Measurements from ENCODE around the gene LANCL2.

Gene LANCL2

DNA sequence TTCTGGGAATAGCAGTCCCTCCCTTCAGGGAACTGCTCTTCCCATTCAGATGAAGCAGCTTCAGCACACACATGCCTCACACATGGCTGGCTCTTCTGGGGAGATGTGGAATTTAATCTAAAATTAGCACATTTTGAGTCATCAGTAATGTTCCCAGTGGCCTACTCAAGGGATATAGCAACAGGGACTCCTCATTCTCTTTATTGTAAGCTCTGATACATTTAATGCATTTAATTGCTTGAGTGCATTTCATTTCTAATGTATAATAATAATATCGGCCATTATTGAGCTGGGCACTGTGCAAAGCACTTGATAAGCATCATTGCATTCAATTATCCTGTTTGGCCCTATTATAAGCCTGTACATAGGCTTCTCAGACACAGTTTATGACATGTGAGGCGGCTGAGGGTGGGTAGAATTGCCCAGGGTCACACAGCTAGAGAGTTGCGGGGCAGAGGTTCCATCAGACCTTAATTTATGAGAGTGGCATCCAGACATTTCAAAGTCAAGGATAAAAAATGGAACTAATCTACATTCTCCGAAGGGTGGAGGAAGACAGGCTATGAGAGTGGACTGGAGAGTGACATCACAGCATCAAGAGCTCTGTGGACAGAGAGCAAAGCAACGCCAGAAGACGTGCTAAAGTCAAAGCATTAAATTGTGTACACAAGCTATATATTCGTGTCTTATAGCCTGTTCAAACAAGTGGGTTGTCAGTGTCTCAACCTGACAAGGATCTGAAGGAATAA is 76.8 kb downstream of the LANCL2 start:
- Histone ChIP-seq H3K27me3 (ENCODE audit: insufficient read depth, low read length, poor library complexity) (no peaks in the 10 kb centered on the region), H3K23ac (ENCODE audit: low read length) (no peak overlapping the region), H3K4me3 (ENCODE audit: low read length) (no peak overlapping the region), H3K4ac (ENCODE audit: low read depth, low read length) (no peak overlapping the region), H3K27ac (ENCODE audit: low read depth, low read length) (no peak overlapping the region), H3K9ac (ENCODE audit: low read length) (no peak overlapping the region), H3K18ac (ENCODE audit: low read length) (no peak overlapping the region), H4K8ac (ENCODE audit: low read depth, low read length) (no peak overlapping the region), H3K4me1 (ENCODE audit: control insufficient read depth, low read depth, low read length) (no peaks in the 10 kb centered on the region), H2AK5ac (ENCODE audit: low read length) (no peak overlapping the region), H3K79me2 (ENCODE audit: control insufficient read depth, insufficient read depth, low read length) (no peaks in the 10 kb centered on the region), H2BK120ac (ENCODE audit: low read depth, low read length) (no peak overlapping the region), H3K4me2 (ENCODE audit: low read length) (no peak overlapping the region), H3K36me3 (ENCODE audit: control insufficient read depth, insufficient read depth, low read length) (no peaks in the 10 kb centered on the region), H4K5ac (ENCODE audit: low read length) (no peak overlapping the region), H3K56ac (ENCODE audit: low read length) (no peak overlapping the region), H3K79me1 (ENCODE audit: low read length) (no peaks in the 10 kb centered on the region), H2BK5ac (ENCODE audit: low read length) (no peak overlapping the region), H2BK15ac (replicated peaks; ENCODE audit: low read depth) (no peak overlapping the region)
- DNase-seq, result no peak
- WGBS (ENCODE audit: extremely low coverage, insufficient coverage, low lambda C conversion rate), result no CpG with 5 or more reads among the region's 7 CpGs

DNA sequence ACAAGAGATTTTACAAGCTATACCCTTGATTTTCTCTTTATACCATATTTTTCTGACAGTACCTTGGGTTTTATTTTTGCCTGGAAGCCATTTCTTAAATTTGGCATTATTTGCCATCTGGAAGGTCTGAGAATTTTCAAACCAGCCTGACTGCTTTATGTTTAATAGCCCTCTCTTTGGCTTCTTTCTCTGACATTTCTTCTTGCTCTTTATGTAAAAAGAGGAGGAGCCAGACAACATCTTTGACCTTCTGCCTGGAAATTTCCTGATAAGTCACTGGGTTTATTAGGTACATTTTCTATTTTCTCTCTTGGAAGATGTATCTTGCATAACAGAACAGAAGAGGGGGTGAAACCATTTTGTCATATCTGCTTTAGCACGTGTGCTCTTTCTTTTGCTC is 79.6 kb downstream of the LANCL2 start:
- no peak overlapping the region for H4K8ac ChIP-seq (ENCODE audit: low read depth, low read length)
- no peak overlapping the region for H3K56ac ChIP-seq (ENCODE audit: low read length)
- H3K36me3 ChIP-seq (ENCODE audit: control insufficient read depth, insufficient read depth, low read length), result no peaks in the 10 kb centered on the region
- no peak overlapping the region for H4K5ac ChIP-seq (ENCODE audit: low read length)
- H2BK120ac ChIP-seq (ENCODE audit: low read depth, low read length), result no peak overlapping the region
- no peak overlapping the region for H2BK5ac ChIP-seq (ENCODE audit: low read length)
- no peak overlapping the region for H3K4me2 ChIP-seq (ENCODE audit: low read length)
- H3K4me1 ChIP-seq (ENCODE audit: control insufficient read depth, low read depth, low read length), result no peaks in the 10 kb centered on the region
- H3K18ac ChIP-seq (ENCODE audit: low read length), result no peak overlapping the region
- H3K4ac ChIP-seq (ENCODE audit: low read depth, low read length), result no peak overlapping the region
- H2AK5ac ChIP-seq (ENCODE audit: low read length), result no peak overlapping the region
- DNase-seq, result no peak
- no peak overlapping the region for H2BK15ac ChIP-seq (replicated peaks; ENCODE audit: low read depth)
- no peaks in the 10 kb centered on the region for H3K27me3 ChIP-seq (ENCODE audit: insufficient read depth, low read length, poor library complexity)
- H3K23ac ChIP-seq (ENCODE audit: low read length), result no peak overlapping the region
- WGBS (ENCODE audit: extremely low coverage, insufficient coverage, low lambda C conversion rate), result no CpG with 5 or more reads among the region's 1 CpG
- no peak overlapping the region for H3K9ac ChIP-seq (ENCODE audit: low read length)
- no peak overlapping the region for H3K27ac ChIP-seq (ENCODE audit: low read depth, low read length)
- no peak overlapping the region for H3K4me3 ChIP-seq (ENCODE audit: low read length)
- no peaks in the 10 kb centered on the region for H3K79me2 ChIP-seq (ENCODE audit: control insufficient read depth, insufficient read depth, low read length)
- H3K79me1 ChIP-seq (ENCODE audit: low read length), result no peaks in the 10 kb centered on the region

DNA sequence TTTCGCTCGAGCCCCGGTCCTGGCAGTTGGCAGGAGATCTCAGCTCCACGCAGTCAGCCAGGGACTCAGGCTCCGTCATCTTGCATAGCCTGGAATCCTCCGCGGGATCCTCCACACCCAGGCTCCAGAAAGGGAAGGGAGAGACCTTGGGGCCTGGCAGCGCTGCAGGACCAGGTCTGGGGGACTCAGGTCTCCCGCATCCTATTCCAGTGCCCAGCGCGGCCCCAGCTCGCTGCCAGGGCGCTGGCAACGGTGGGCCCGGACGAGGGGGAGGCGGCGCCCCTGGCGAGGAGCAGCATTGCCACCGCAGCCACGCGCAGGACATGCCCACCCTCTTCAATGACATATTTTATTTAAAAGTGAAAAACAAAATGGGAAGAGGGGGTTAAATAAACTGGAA is 83.4 kb downstream of the LANCL2 start:
- no peak for DNase-seq
- Histone ChIP-seq H3K27me3 (ENCODE audit: insufficient read depth, low read length, poor library complexity) (no peaks in the 10 kb centered on the region), H3K4me1 (ENCODE audit: control insufficient read depth, low read depth, low read length) (no peaks in the 10 kb centered on the region), H3K36me3 (ENCODE audit: control insufficient read depth, insufficient read depth, low read length) (no peaks in the 10 kb centered on the region), H2AK5ac (ENCODE audit: low read length) (no peak overlapping the region), H3K4ac (ENCODE audit: low read depth, low read length) (no peak overlapping the region), H2BK15ac (replicated peaks; ENCODE audit: low read depth) (no peak overlapping the region), H4K5ac (ENCODE audit: low read length) (no peak overlapping the region), H4K8ac (ENCODE audit: low read depth, low read length) (peak overlapping the region; percentile 28), H3K9ac (ENCODE audit: low read length) (no peak overlapping the region), H3K4me3 (ENCODE audit: low read length) (no peak overlapping the region), H3K56ac (ENCODE audit: low read length) (no peak overlapping the region), H3K27ac (ENCODE audit: low read depth, low read length) (no peak overlapping the region), H2BK5ac (ENCODE audit: low read length) (no peak overlapping the region), H3K4me2 (ENCODE audit: low read length) (no peak overlapping the region), H3K18ac (ENCODE audit: low read length) (no peak overlapping the region), H3K79me1 (ENCODE audit: low read length) (no peaks in the 10 kb centered on the region), H3K79me2 (ENCODE audit: control insufficient read depth, insufficient read depth, low read length) (no peaks in the 10 kb centered on the region), H2BK120ac (ENCODE audit: low read depth, low read length) (no peak overlapping the region), H3K23ac (ENCODE audit: low read length) (no peak overlapping the region)
- WGBS (ENCODE audit: extremely low coverage, insufficient coverage, low lambda C conversion rate), result no CpG with 5 or more reads among the region's 22 CpGs

DNA sequence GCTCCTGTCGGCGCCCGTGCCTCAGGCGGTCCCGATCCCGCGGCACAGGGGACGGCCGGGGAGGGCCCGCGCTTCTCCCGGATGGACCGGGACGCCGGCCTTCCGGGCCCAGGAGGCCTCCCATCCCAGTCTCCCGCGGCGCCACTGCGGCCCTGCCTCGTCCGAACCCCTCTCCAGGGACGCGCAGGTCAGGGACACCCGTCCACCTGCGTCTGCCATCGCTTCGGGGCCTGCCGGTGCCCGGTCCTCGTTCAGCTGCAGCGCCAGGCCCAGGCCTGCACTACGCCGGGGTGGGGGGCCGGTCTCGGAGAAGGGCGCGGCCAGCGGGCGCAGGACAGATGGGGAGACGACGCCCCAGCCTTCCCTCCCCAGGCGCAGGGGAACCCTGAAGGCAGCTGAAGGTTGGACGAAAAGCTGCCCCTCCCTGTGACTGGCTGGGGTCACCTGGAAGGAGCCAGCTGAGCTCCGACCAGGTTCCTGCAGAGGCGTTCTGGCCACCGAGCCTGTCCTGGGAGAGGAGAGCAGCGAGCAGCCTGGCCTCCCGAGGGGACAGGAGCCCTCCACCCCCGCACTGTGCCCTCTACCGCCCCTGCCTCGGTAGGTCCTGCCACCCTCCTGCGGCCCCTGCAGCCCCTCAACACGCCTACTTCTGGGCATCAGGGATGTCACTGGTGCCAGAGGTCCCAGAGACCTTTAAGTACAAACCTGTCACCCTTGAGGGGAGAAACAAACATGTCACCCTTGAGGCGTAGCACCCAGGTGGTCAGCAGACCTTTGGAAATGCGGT is 84.3 kb downstream of the LANCL2 start:
- DNase-seq, result no peak
- Histone ChIP-seq H3K4me1 (ENCODE audit: control insufficient read depth, low read depth, low read length) (no peaks in the 10 kb centered on the region), H4K8ac (ENCODE audit: low read depth, low read length) (no peak overlapping the region), H3K4ac (ENCODE audit: low read depth, low read length) (no peak overlapping the region), H3K23ac (ENCODE audit: low read length) (no peak overlapping the region), H3K18ac (ENCODE audit: low read length) (no peak overlapping the region), H2BK120ac (ENCODE audit: low read depth, low read length) (no peak overlapping the region), H3K4me3 (ENCODE audit: low read length) (no peak overlapping the region), H3K56ac (ENCODE audit: low read length) (no peak overlapping the region), H3K79me2 (ENCODE audit: control insufficient read depth, insufficient read depth, low read length) (no peaks in the 10 kb centered on the region), H3K27me3 (ENCODE audit: insufficient read depth, low read length, poor library complexity) (no peaks in the 10 kb centered on the region), H4K5ac (ENCODE audit: low read length) (no peak overlapping the region), H3K4me2 (ENCODE audit: low read length) (no peak overlapping the region), H2BK5ac (ENCODE audit: low read length) (no peak overlapping the region), H3K9ac (ENCODE audit: low read length) (no peak overlapping the region), H3K27ac (ENCODE audit: low read depth, low read length) (no peak overlapping the region), H2AK5ac (ENCODE audit: low read length) (no peak overlapping the region), H3K79me1 (ENCODE audit: low read length) (no peaks in the 10 kb centered on the region), H3K36me3 (ENCODE audit: control insufficient read depth, insufficient read depth, low read length) (no peaks in the 10 kb centered on the region), H2BK15ac (replicated peaks; ENCODE audit: low read depth) (no peak overlapping the region)
- WGBS (ENCODE audit: extremely low coverage, insufficient coverage, low lambda C conversion rate), result no CpG with 5 or more reads among the region's 56 CpGs

DNA sequence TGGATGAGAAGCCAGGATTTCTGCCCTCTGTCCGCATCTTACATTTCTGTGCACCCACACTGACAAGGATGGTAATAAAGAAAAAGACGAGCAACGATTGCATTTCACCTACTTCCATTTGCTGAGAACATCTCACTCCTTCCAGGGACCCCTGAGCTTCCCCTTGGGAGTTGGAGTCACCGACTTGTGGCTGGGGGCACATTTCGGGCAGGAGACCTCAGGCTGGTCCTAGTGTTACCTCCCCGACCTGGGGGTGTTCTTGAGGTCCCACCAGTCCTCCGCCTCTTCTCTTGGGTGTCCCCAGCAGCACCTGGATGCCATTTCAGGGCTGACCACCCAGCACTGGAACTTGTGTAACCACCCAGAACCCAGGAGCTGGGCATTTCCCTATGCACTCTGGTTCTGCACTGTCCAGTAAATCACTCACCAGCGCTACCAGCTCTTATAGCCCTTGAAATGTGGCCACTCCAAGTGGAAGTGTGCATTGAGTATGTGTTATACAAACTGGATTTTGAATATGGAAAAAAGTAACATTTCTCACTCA is 84.9 kb downstream of the LANCL2 start:
- no peaks in the 10 kb centered on the region for H3K4me1 ChIP-seq (ENCODE audit: control insufficient read depth, low read depth, low read length)
- no peak overlapping the region for H3K4ac ChIP-seq (ENCODE audit: low read depth, low read length)
- H2BK15ac ChIP-seq (replicated peaks; ENCODE audit: low read depth), result no peak overlapping the region
- H2BK120ac ChIP-seq (ENCODE audit: low read depth, low read length), result no peak overlapping the region
- no peaks in the 10 kb centered on the region for H3K79me1 ChIP-seq (ENCODE audit: low read length)
- H3K9ac ChIP-seq (ENCODE audit: low read length), result no peak overlapping the region
- H3K4me3 ChIP-seq (ENCODE audit: low read length), result no peak overlapping the region
- H3K56ac ChIP-seq (ENCODE audit: low read length), result no peak overlapping the region
- H3K36me3 ChIP-seq (ENCODE audit: control insufficient read depth, insufficient read depth, low read length), result no peaks in the 10 kb centered on the region
- no peak overlapping the region for H2BK5ac ChIP-seq (ENCODE audit: low read length)
- no peak overlapping the region for H3K27ac ChIP-seq (ENCODE audit: low read depth, low read length)
- H2AK5ac ChIP-seq (ENCODE audit: low read length), result no peak overlapping the region
- H3K4me2 ChIP-seq (ENCODE audit: low read length), result no peak overlapping the region
- H3K18ac ChIP-seq (ENCODE audit: low read length), result no peak overlapping the region
- no peaks in the 10 kb centered on the region for H3K27me3 ChIP-seq (ENCODE audit: insufficient read depth, low read length, poor library complexity)
- H4K8ac ChIP-seq (ENCODE audit: low read depth, low read length), result no peak overlapping the region
- no peak overlapping the region for H4K5ac ChIP-seq (ENCODE audit: low read length)
- no peak for DNase-seq
- H3K79me2 ChIP-seq (ENCODE audit: control insufficient read depth, insufficient read depth, low read length), result no peaks in the 10 kb centered on the region
- no peak overlapping the region for H3K23ac ChIP-seq (ENCODE audit: low read length)
- WGBS (ENCODE audit: extremely low coverage, insufficient coverage, low lambda C conversion rate), result no CpG with 5 or more reads among the region's 8 CpGs
